SK-N-SH (cell line): ENCODE results near the gene SLC6A2. TPM values are rescaled to one million over a fixed set of nuclear protein-coding genes. Genes with fewer than 3 reads are reported as not detected.

Source experiments
- CTCF ChIA-PET: fragments of 300-600, 350-600 bp; formaldehyde crosslinking; extraction: SDS; loops from one replicate; lab custom pipeline; 2021; lab: Yijun Ruan, JAX
- POLR2A ChIA-PET: fragments of 350-600 bp; sonication (Branson Sonifier 250); formaldehyde crosslinking; extraction: SDS; loops from one replicate; lab custom pipeline; 2020; ENCODE audit warnings: antibody characterized with exemption, inconsistent platforms; lab: Yijun Ruan, JAX
- DNase-seq: peaks from one replicate; pipeline ENCODE4 v3.0.0; 2012
- H2AFZ ChIP-seq: fragments of 200-600 bp; sonication (generic); 2 replicates; pipeline ENCODE4 v1.8.1; 2016; ENCODE audit warnings: antibody characterized with exemption, mild to moderate bottlenecking, low read depth
- H3F3A ChIP-seq: fragments of 200-600 bp; sonication (generic); replicated peaks from 2 replicates; pipeline ENCODE3; 2016; ENCODE audit warnings: antibody characterized with exemption, mild to moderate bottlenecking; ENCODE audit not compliant: insufficient read depth
- H3K27ac ChIP-seq, 2 experiments: fragments of 200-500 bp in 1 of 2; fragments of 200-600 bp in 1 of 2; sonication (Bioruptor generic) in 1 of 2; sonication (generic), shearing (Covaris generic) in 1 of 2; 2 replicates each; pipeline versions ENCODE4 v1.5.1 to v1.6.1; 2014 to 2016; ENCODE audit warnings: low read depth in 2 of 2, inconsistent platforms in 1 of 2, low read length in 1 of 2, mild to moderate bottlenecking in 1 of 2, mixed read lengths in 1 of 2
- H3K27me3 ChIP-seq: fragments of 200-600 bp; sonication (generic), shearing (Covaris generic); 2 replicates; pipeline ENCODE4 v1.6.1; 2016; ENCODE audit warnings: mixed run types; ENCODE audit not compliant: insufficient read depth
- H3K36me3 ChIP-seq, 2 experiments: fragments of 200-500 bp in 1 of 2; fragments of 200-600 bp in 1 of 2; sonication (Bioruptor generic) in 1 of 2; sonication (generic) in 1 of 2; replicated peaks in 1 of 2; 2 replicates each; pipeline versions ENCODE3 to v1.5.1; 2014 to 2016; ENCODE audit warnings: low read length in 1 of 2, mild to moderate bottlenecking in 1 of 2; ENCODE audit not compliant: insufficient read depth in 2 of 2, control insufficient read depth in 1 of 2
- H3K4me1 ChIP-seq, 2 experiments: fragments of 200-500 bp in 1 of 2; fragments of 200-600 bp in 1 of 2; sonication (Bioruptor generic) in 1 of 2; sonication (generic), shearing (Covaris generic) in 1 of 2; 2 replicates each; pipeline versions ENCODE4 v1.5.1 to v1.6.1; 2014 to 2016; ENCODE audit warnings: low read depth in 1 of 2, low read length in 1 of 2, mixed run types in 1 of 2; ENCODE audit not compliant: insufficient read depth in 2 of 2, control insufficient read depth in 1 of 2
- H3K4me2 ChIP-seq: fragments of 200-600 bp; sonication (generic), shearing (Covaris generic); 2 replicates; pipeline ENCODE4 v1.6.1; 2017; ENCODE audit warnings: mixed run types
- H3K4me3 ChIP-seq, 2 experiments: fragments of 200-500 bp in 1 of 2; fragments of 200-600 bp in 1 of 2; sonication (Bioruptor generic) in 1 of 2; sonication (generic), shearing (Covaris generic) in 1 of 2; 2 replicates each; pipeline versions ENCODE4 v1.5.1 to v1.8.1; 2014 to 2016; ENCODE audit warnings: low read depth in 2 of 2, inconsistent platforms in 1 of 2, low read length in 1 of 2, mild to moderate bottlenecking in 1 of 2, mixed read lengths in 1 of 2, moderate library complexity in 1 of 2
- H3K79me2 ChIP-seq: fragments of 200-600 bp; sonication (generic); 2 replicates; pipeline ENCODE4 v1.8.1; 2017; ENCODE audit warnings: mild to moderate bottlenecking; ENCODE audit not compliant: insufficient read depth
- H3K9ac ChIP-seq: fragments of 200-600 bp; sonication (generic); 2 replicates; pipeline ENCODE4 v1.6.1; 2017; ENCODE audit warnings: mixed run types
- H3K9me2 ChIP-seq: fragments of 200-600 bp; sonication (generic); 2 replicates; pipeline ENCODE4 v1.6.1; 2017; ENCODE audit warnings: mixed run types
- H3K9me3 ChIP-seq: fragments of 200-600 bp; sonication (generic); 2 replicates; pipeline ENCODE4 v1.6.1; 2017; ENCODE audit warnings: mixed run types, mild to moderate bottlenecking, moderate library complexity
- H4K20me1 ChIP-seq: fragments of 200-600 bp; sonication (generic); 2 replicates; pipeline ENCODE4 v1.6.1; 2017; ENCODE audit warnings: mild to moderate bottlenecking, mixed run types; ENCODE audit not compliant: insufficient read depth
- CHD2 ChIP-seq: fragments of 150-350 bp; IDR thresholded peaks from 2 replicates; pipeline ENCODE4 v1.6.1; 2018; ENCODE audit warnings: low read length; ENCODE audit not compliant: partially characterized antibody
- ELF1 ChIP-seq: IDR thresholded peaks from 2 replicates; pipeline ENCODE4 v1.4.0; 2012
- EP300 ChIP-seq, 2 experiments: IDR thresholded peaks; 2 replicates each; pipeline versions ENCODE4 v1.4.0 to v1.6.1; 2012; ENCODE audit warnings: borderline replicate concordance in 1 of 2, low read depth in 1 of 2, low read length in 1 of 2
- FOSL2 ChIP-seq: IDR thresholded peaks from 2 replicates; pipeline ENCODE4 v1.4.0; 2012; ENCODE audit warnings: low read depth, mild to moderate bottlenecking, moderate library complexity, borderline replicate concordance
- FOXM1 ChIP-seq: IDR thresholded peaks from 2 replicates; pipeline ENCODE4 v1.4.0; 2012; ENCODE audit warnings: low read depth, mild to moderate bottlenecking
- GATA2 ChIP-seq: sonication (generic); formaldehyde crosslinking; IDR thresholded peaks from 2 replicates; pipeline ENCODE4 v1.5.0; 2020; ENCODE audit warnings: mild to moderate bottlenecking, missing genetic modification reagents
- JUND ChIP-seq: IDR thresholded peaks from 2 replicates; pipeline ENCODE4 v1.4.0; 2012
- MAX ChIP-seq: IDR thresholded peaks from 2 replicates; pipeline ENCODE4 v1.4.0; 2012; ENCODE audit warnings: low read depth
- MEF2A ChIP-seq: IDR thresholded peaks from 2 replicates; pipeline ENCODE4 v1.4.0; 2012; ENCODE audit warnings: low read depth, borderline replicate concordance
- MXI1 ChIP-seq: IDR thresholded peaks from 2 replicates; pipeline ENCODE4 v1.6.1; 2012; ENCODE audit warnings: mild to moderate bottlenecking, low read depth, low read length, improper control_type of control experiment
- NFIC ChIP-seq: IDR thresholded peaks from 2 replicates; pipeline ENCODE4 v1.4.0; 2012; ENCODE audit warnings: borderline replicate concordance
- PBX3 ChIP-seq: IDR thresholded peaks from 2 replicates; pipeline ENCODE4; 2012
- RAD21 ChIP-seq: IDR thresholded peaks from 2 replicates; pipeline ENCODE4 v1.6.1; 2012; ENCODE audit warnings: mild to moderate bottlenecking, low read length
- RFX5 ChIP-seq: IDR thresholded peaks from 2 replicates; pipeline ENCODE4 v1.6.1; 2012; ENCODE audit warnings: mild to moderate bottlenecking, improper control_type of control experiment, low read length
- RXRA ChIP-seq: IDR thresholded peaks from 2 replicates; pipeline ENCODE4 v1.4.0; 2012; ENCODE audit warnings: low read depth, mild to moderate bottlenecking, borderline replicate concordance
- SIN3A ChIP-seq: IDR thresholded peaks from 2 replicates; pipeline ENCODE4 v1.6.1; 2012; ENCODE audit warnings: low read depth, mild to moderate bottlenecking, low read length, moderate library complexity, borderline replicate concordance
- SMC3 ChIP-seq: IDR thresholded peaks from 2 replicates; pipeline ENCODE4 v1.6.1; 2012; ENCODE audit warnings: low read depth, low read length, improper control_type of control experiment
- TAF1 ChIP-seq: IDR thresholded peaks from 2 replicates; pipeline ENCODE4 v1.6.1; 2012; ENCODE audit warnings: low read depth, mild to moderate bottlenecking, low read length, moderate library complexity, borderline replicate concordance
- TCF12 ChIP-seq: IDR thresholded peaks from 2 replicates; pipeline ENCODE4 v1.4.0; 2012
- YY1 ChIP-seq: IDR thresholded peaks from 2 replicates; pipeline ENCODE4 v1.4.0; 2012; ENCODE audit warnings: low read depth, mild to moderate bottlenecking
- WGBS: methylation state at CpG from one replicate; pipeline ENCODE4 v1.1.6; 2017; ENCODE audit warnings: low lambda C conversion rate; 5-methylcytosine and 5-hydroxymethylcytosine counted together
- polyA plus RNA-seq, 3 experiments: library from polyadenylated mRNA; depleted of rRNA; stranded (reverse); fragments of >200 nt; gene quantifications; 2 replicates each; pipeline ENCODE4 v1.2.3, GENCODE V29; 2012
- TF ChIP-seq, protein P1 (sequence below): IDR thresholded peaks from 2 replicates; pipeline ENCODE4 v1.6.1; 2012; ENCODE audit warnings: mild to moderate bottlenecking, low read depth, low read length, moderate library complexity

Gene SLC6A2
- polyA plus RNA-seq, 1 of the 3 experiments (the other 2 are of a cell fraction), result 3.3 TPM

DNA sequence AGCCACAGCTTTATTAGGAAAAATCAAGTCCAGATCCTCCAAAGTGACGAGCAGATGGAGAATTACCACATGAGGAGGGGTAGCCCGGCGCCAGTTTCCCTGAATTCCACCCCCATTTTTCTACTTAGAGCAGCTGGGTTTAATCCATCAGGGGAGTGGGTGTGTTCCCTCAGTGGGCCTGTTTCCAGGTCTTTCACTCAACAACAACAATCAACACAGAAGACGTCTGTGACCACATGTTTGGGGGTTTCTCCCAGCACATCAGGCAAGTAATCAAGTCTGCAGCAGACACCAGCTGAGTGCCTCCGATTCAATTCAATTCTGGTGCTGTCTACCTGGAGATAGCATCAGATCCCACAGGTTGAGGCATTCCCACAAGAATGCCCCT lies 6.8 kb downstream of the SLC6A2 start:
- Histone ChIP-seq H3K27ac (peak overlapping the region in 1 of 2 experiments; percentile 100; a peak in 2 of 4 replicates), H3K9me2 (no peaks in the 10 kb centered on the region), H3K9me3 (no peaks in the 10 kb centered on the region), H3K36me3 (peaks cover 0 to 14% of the 10 kb centered on the region in 2 experiments), H3K4me1 (peaks cover 0 to 77% of the 10 kb centered on the region in 2 experiments; a peak in 2 of 4 replicates), H3K4me3 (no peak overlapping the region; a peak in 1 of 4 replicates), H4K20me1 (no peaks in the 10 kb centered on the region), H3K79me2 (no peaks in the 10 kb centered on the region), H3F3A (no peaks in the 10 kb centered on the region), H3K9ac (no peak overlapping the region), H3K4me2 (no peak overlapping the region), H3K27me3 (peaks cover 6% of the 10 kb centered on the region; the same call in 1 of the 2 replicates), H2AFZ (no peak overlapping the region)
- 10% methylated on average over 5 of the region's 5 CpGs for whole genome bisulfite sequencing
- CTCF ChIA-PET, result interaction anchor here (0.9 to 4.6 kb wide), 10 partner anchors 11 to 198 kb away, joined by 3 to 34 read pairs (median 4); no protein-coding TSS in a partner anchor
- no peak for TF ChIP-seq JUND
- no peak for TF ChIP-seq RAD21
- TF ChIP-seq MXI1, result peak; percentile 76; the same call in 1 of the 2 replicates
- no peak for TF ChIP-seq SMC3
- no peak for TF ChIP-seq FOSL2
- TF ChIP-seq CHD2, result no peak
- no peak for TF ChIP-seq RFX5
- TF ChIP-seq NFIC, result no peak
- TF ChIP-seq MEF2A, result no peak
- TF ChIP-seq FOXM1, result no peak
- TF ChIP-seq GATA2 (CRISPR knock-in tag), result peak; percentile 61
- TF ChIP-seq TAF1, result no peak
- TF ChIP-seq TCF12, result no peak
- TF ChIP-seq SIN3A, result no peak
- TF ChIP-seq RXRA, result no peak
- peak in 1 of 2 experiments; percentile 35; a peak in 1 of 4 replicates for TF ChIP-seq EP300 (IDR thresholded peaks at IDR 0.05; ENCODE audit: borderline replicate concordance in 1 of 2, low read depth in 1 of 2, low read length in 1 of 2)
- no peak for TF ChIP-seq PBX3
- DNase-seq, result no peak
- POLR2A ChIA-PET, result interaction anchor here (1.0 to 3.8 kb wide), 4 partner anchors 8 to 162 kb away, joined by 3 to 20 read pairs (median 12); no protein-coding TSS in a partner anchor

GRCh38 chr16:55663225-55663624 lies 7.4 kb downstream of the SLC6A2 start:
- TF ChIP-seq GATA2 (CRISPR knock-in tag), result no peak
- no peak for TF ChIP-seq SIN3A
- TF ChIP-seq YY1, result no peak
- TF ChIP-seq ELF1, result no peak
- no peak for TF ChIP-seq MAX
- no peak for TF ChIP-seq MEF2A
- TF ChIP-seq, protein P1, sequence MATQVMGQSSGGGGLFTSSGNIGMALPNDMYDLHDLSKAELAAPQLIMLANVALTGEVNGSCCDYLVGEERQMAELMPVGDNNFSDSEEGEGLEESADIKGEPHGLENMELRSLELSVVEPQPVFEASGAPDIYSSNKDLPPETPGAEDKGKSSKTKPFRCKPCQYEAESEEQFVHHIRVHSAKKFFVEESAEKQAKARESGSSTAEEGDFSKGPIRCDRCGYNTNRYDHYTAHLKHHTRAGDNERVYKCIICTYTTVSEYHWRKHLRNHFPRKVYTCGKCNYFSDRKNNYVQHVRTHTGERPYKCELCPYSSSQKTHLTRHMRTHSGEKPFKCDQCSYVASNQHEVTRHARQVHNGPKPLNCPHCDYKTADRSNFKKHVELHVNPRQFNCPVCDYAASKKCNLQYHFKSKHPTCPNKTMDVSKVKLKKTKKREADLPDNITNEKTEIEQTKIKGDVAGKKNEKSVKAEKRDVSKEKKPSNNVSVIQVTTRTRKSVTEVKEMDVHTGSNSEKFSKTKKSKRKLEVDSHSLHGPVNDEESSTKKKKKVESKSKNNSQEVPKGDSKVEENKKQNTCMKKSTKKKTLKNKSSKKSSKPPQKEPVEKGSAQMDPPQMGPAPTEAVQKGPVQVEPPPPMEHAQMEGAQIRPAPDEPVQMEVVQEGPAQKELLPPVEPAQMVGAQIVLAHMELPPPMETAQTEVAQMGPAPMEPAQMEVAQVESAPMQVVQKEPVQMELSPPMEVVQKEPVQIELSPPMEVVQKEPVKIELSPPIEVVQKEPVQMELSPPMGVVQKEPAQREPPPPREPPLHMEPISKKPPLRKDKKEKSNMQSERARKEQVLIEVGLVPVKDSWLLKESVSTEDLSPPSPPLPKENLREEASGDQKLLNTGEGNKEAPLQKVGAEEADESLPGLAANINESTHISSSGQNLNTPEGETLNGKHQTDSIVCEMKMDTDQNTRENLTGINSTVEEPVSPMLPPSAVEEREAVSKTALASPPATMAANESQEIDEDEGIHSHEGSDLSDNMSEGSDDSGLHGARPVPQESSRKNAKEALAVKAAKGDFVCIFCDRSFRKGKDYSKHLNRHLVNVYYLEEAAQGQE, result no peak
- 27% methylated on average over 1 of the region's 1 CpG for WGBS
- CTCF ChIA-PET, result interaction anchor here (1.3 to 4.6 kb wide), 6 partner anchors 10 to 198 kb away, joined by 3 to 34 read pairs (median 8); no protein-coding TSS in a partner anchor
- peaks cover 0 to 18% of the 10 kb centered on the region in 2 experiments for H3K36me3 ChIP-seq
- no peak overlapping the region for H2AFZ ChIP-seq
- no peaks in the 10 kb centered on the region for H3K79me2 ChIP-seq
- no peak overlapping the region for H3K4me3 ChIP-seq
- H3K9ac ChIP-seq, result no peak overlapping the region
- H3K9me3 ChIP-seq, result no peaks in the 10 kb centered on the region
- H3F3A ChIP-seq, result no peaks in the 10 kb centered on the region
- POLR2A ChIA-PET, result interaction anchor here (3.5 kb wide), 1 partner anchor 11 kb away, joined by 20 read pairs; no protein-coding TSS in a partner anchor
- peaks cover 0 to 82% of the 10 kb centered on the region in 2 experiments; a peak in 2 of 4 replicates for H3K4me1 ChIP-seq
- no peaks in the 10 kb centered on the region for H4K20me1 ChIP-seq
- no peak for DNase-seq
- no peaks in the 10 kb centered on the region for H3K9me2 ChIP-seq
- peak overlapping the region in 1 of 2 experiments; percentile 100; a peak in 2 of 4 replicates for H3K27ac ChIP-seq
- H3K4me2 ChIP-seq, result no peak overlapping the region
- H3K27me3 ChIP-seq, result peaks cover 6% of the 10 kb centered on the region; the same call in 1 of the 2 replicates
